SIG-M5 treated with dmso at 0.1 percent for 504 hours (cell line): Measurements from ENCODE around the gene GNRHR.
"Not testable (repeated sequence)": the region's sequence is repeated elsewhere in the genome, so short reads cannot be mapped to it uniquely, and the experiment has no call there.

Source experiments
- DNase-seq: peaks from one replicate; lab custom pipeline; 2025; ENCODE audit not compliant: unreplicated experiment; lab: John Stamatoyannopoulos, UW

Gene GNRHR

GRCh38 chr4:67727124-67727850, 26.9 kb downstream of the GNRHR start:
- no peak for DNase-seq

- DNase-seq, result no peak
Measured at GRCh38 chr4:67725981-67726380, 28.2 kb downstream of the GNRHR start.

- DNase-seq, result no peak
Measured at GRCh38 chr4:67725132-67725531, 29.1 kb downstream of the GNRHR start.

- no peak for DNase-seq
Measured at GRCh38 chr4:67723949-67724348, 30.2 kb downstream of the GNRHR start.

GRCh38 chr4:67723341-67723740, 30.8 kb downstream of the GNRHR start:
- no peak for DNase-seq

- DNase-seq, result no peak
Measured at GRCh38 chr4:67721770-67722597, 32.2 kb downstream of the GNRHR start.

- no peak for DNase-seq
Measured at GRCh38 chr4:67721315-67721769, 32.8 kb downstream of the GNRHR start.

- no peak for DNase-seq
Measured at GRCh38 chr4:67719953-67720617, 34.1 kb downstream of the GNRHR start.

GRCh38 chr4:67718848-67719247, 35.3 kb downstream of the GNRHR start:
- DNase-seq, result no peak

GRCh38 chr4:67717586-67717985, 36.6 kb downstream of the GNRHR start:
- no peak for DNase-seq

- no peak for DNase-seq
Measured at GRCh38 chr4:67714955-67715354, 39.2 kb downstream of the GNRHR start.

GRCh38 chr4:67714248-67714583, 40.0 kb downstream of the GNRHR start:
- no peak for DNase-seq

GRCh38 chr4:67713529-67714247, 40.5 kb downstream of the GNRHR start:
- no peak for DNase-seq

GRCh38 chr4:67712650-67713528, 41.3 kb downstream of the GNRHR start:
- DNase-seq, result no peak

- DNase-seq, result no peak
Measured at GRCh38 chr4:67712000-67712625, 42.1 kb downstream of the GNRHR start.

GRCh38 chr4:67706682-67707081, 47.5 kb downstream of the GNRHR start:
- not testable (repeated sequence) for DNase-seq

GRCh38 chr4:67704843-67705242, 49.3 kb downstream of the GNRHR start:
- no peak for DNase-seq

- no peak for DNase-seq
Measured at GRCh38 chr4:67702166-67702565, 52.0 kb downstream of the GNRHR start.

- DNase-seq, result no peak
Measured at GRCh38 chr4:67701517-67701850, 52.7 kb downstream of the GNRHR start.
